GM23338 (cell line): ENCODE results near the gene RIC1. TPM values are rescaled to one million over a fixed set of nuclear protein-coding genes. Genes with fewer than 3 reads are reported as not detected.

Source experiments
- ATAC-seq: fragments of 200-7000 bp; cut with Tn5 transposase; 3 replicates; pipeline ENCODE4 v1.9.1; 2020
- DNase-seq: peaks from one replicate; pipeline ENCODE4 v3.0.0-alpha.2; 2015; ENCODE audit warnings: low spot score
- H2AFZ ChIP-seq: fragments of 200-600 bp; sonication (generic); 2 replicates; pipeline ENCODE4 v1.8.0; 2016; ENCODE audit warnings: antibody characterized with exemption, mild to moderate bottlenecking, moderate library complexity
- H3F3A ChIP-seq: fragments of 200-600 bp; sonication (generic); replicated peaks from 2 replicates; pipeline ENCODE4 v1.8.0; 2017; ENCODE audit warnings: antibody characterized with exemption, mixed run types, low read depth
- H3K27ac ChIP-seq: fragments of 200-600 bp; sonication (generic); 2 replicates; pipeline ENCODE4 v1.6.1; 2016; ENCODE audit warnings: low read depth
- H3K27me3 ChIP-seq: fragments of 200-600 bp; sonication (generic); 2 replicates; pipeline ENCODE4 v1.8.0; 2016; ENCODE audit warnings: mild to moderate bottlenecking, mixed run types, moderate library complexity; ENCODE audit not compliant: insufficient read depth
- H3K36me3 ChIP-seq: fragments of 200-600 bp; sonication (generic); 2 replicates; pipeline ENCODE4 v1.8.0; 2016; ENCODE audit warnings: mild to moderate bottlenecking; ENCODE audit not compliant: insufficient read depth
- H3K4me1 ChIP-seq: fragments of 200-600 bp; sonication (generic); 2 replicates; pipeline ENCODE4 v1.8.0; 2016; ENCODE audit warnings: mild to moderate bottlenecking, moderate library complexity; ENCODE audit not compliant: insufficient read depth
- H3K4me2 ChIP-seq: fragments of 200-600 bp; sonication (generic); 2 replicates; pipeline ENCODE4 v1.7.1; 2017; ENCODE audit warnings: mixed run types
- H3K4me3 ChIP-seq: fragments of 200-600 bp; sonication (generic); 2 replicates; pipeline ENCODE4 v1.6.1; 2016; ENCODE audit warnings: mixed run types
- H3K79me2 ChIP-seq: fragments of 200-600 bp; sonication (generic); replicated peaks from 2 replicates; pipeline ENCODE4 v1.8.0; 2017; ENCODE audit warnings: mild to moderate bottlenecking; ENCODE audit not compliant: insufficient read depth
- H3K9me2 ChIP-seq: fragments of 200-600 bp; sonication (generic); 2 replicates; pipeline ENCODE4 v1.8.0; 2017; ENCODE audit not compliant: insufficient read depth
- H4K20me1 ChIP-seq: fragments of 200-600 bp; sonication (generic); replicated peaks from 2 replicates; pipeline ENCODE4 v1.8.0; 2017; ENCODE audit warnings: mild to moderate bottlenecking; ENCODE audit not compliant: insufficient read depth
- H3K27ac Mint-ChIP-seq: 2 replicates; pipeline ENCODE4 v1.8.0; 2020; ENCODE audit warnings: inconsistent platforms, mild to moderate bottlenecking, moderate library complexity, mixed read lengths
- H3K27me3 Mint-ChIP-seq: 3 replicates; pipeline ENCODE4 v1.8.0; 2022; ENCODE audit warnings: low read depth, mild to moderate bottlenecking, moderate library complexity, mixed read lengths, inconsistent platforms; ENCODE audit not compliant: insufficient read depth, poor library complexity
- H3K36me3 Mint-ChIP-seq: 3 replicates; pipeline ENCODE4 v1.8.0; 2021; ENCODE audit warnings: low read depth, mild to moderate bottlenecking, inconsistent platforms, moderate library complexity, mixed read lengths
- H3K4me1 Mint-ChIP-seq: 3 replicates; pipeline ENCODE4 v1.8.0; 2020; ENCODE audit warnings: mild to moderate bottlenecking, inconsistent platforms, mixed read lengths
- H3K4me3 Mint-ChIP-seq: 3 replicates; pipeline ENCODE4 v1.8.0; 2021; ENCODE audit warnings: moderate library complexity, mild to moderate bottlenecking, inconsistent platforms, mixed read lengths
- H3K9me3 Mint-ChIP-seq: 3 replicates; pipeline ENCODE4 v1.8.0; 2020; ENCODE audit warnings: moderate library complexity, mild to moderate bottlenecking, inconsistent platforms, mixed read lengths
- CTCF ChIP-seq, 2 experiments: fragments of 200-600 bp in 1 of 2; sonication (generic) in 1 of 2; conservative IDR thresholded peaks; 2 replicates each; pipeline versions ENCODE4 v1.5.1 to v1.6.1; 2016 to 2017; ENCODE audit warnings: antibody characterized with exemption in 2 of 2, low read depth in 2 of 2, mild to moderate bottlenecking in 2 of 2, moderate library complexity in 1 of 2
- ETS1 ChIP-seq: IDR thresholded peaks from 2 replicates; pipeline ENCODE4 v1.6.1; 2016; ENCODE audit warnings: antibody characterized with exemption
- EZH2 ChIP-seq: fragments of 200-600 bp; sonication (generic); IDR thresholded peaks from one replicate; pipeline ENCODE4 v1.8.0; 2017; ENCODE audit warnings: antibody characterized with exemption, mild to moderate bottlenecking, low read depth; ENCODE audit not compliant: unreplicated experiment
- JUNB ChIP-seq: IDR thresholded peaks from one replicate; pipeline ENCODE4 v1.6.1; 2016; ENCODE audit warnings: antibody characterized with exemption; ENCODE audit not compliant: unreplicated experiment
- NANOG ChIP-seq: IDR thresholded peaks from 2 replicates; pipeline ENCODE4 v1.6.1; 2016; ENCODE audit warnings: antibody characterized with exemption, borderline replicate concordance
- REST ChIP-seq: IDR thresholded peaks from one replicate; pipeline ENCODE4 v1.6.1; 2018; ENCODE audit warnings: antibody characterized with exemption; ENCODE audit not compliant: unreplicated experiment
- STAT1 ChIP-seq: IDR thresholded peaks from one replicate; pipeline ENCODE4 v1.6.1; 2016; ENCODE audit warnings: antibody characterized with exemption; ENCODE audit not compliant: unreplicated experiment
- ZNF114 ChIP-seq: fragments of 250-450 bp; sonication (Bioruptor Pico); IDR thresholded peaks from 2 replicates; pipeline ENCODE4 v1.5.0; 2020; ENCODE audit warnings: mild to moderate bottlenecking, moderate library complexity
- ZNF331 ChIP-seq: fragments of 250-450 bp; sonication (Bioruptor Pico); IDR thresholded peaks from 2 replicates; pipeline ENCODE4 v1.5.0; 2020; ENCODE audit warnings: low read depth, mild to moderate bottlenecking, moderate library complexity
- polyA plus RNA-seq: library from polyadenylated mRNA; unstranded; fragments of >200 nt; fragmentation: Nextera tagmentation; extraction: Ambion mirVana; gene quantifications from 2 replicates; pipeline ENCODE4 v1.2.1, GENCODE V29; 2016
- total RNA-seq: library from RNA; depleted of rRNA; stranded (reverse); fragments of >200 nt; shearing (Covaris generic); gene quantifications from 2 replicates; pipeline ENCODE4 v1.2.3, GENCODE V29; 2014

Gene RIC1
- total and polyA plus RNA-seq, 2 experiments from 2014 or later = 7.8 to 34.9 TPM

GRCh38 chr9:5596173-5596572, 32.7 kb upstream of the RIC1 start (continued):
- no peak for TF ChIP-seq REST
- no peak for TF ChIP-seq JUNB
- TF ChIP-seq CTCF (conservative IDR thresholded peaks at IDR 0.05; ENCODE audit: low read depth in 2 of 2) = no peak
- TF ChIP-seq STAT1 = no peak
- no peak for TF ChIP-seq NANOG
- TF ChIP-seq ZNF331 = no peak

GRCh38 chr9:5608298-5609225, 20.3 kb upstream of the RIC1 start:
- Mint-ChIP-seq H3K4me3 (no peak overlapping the region), H3K36me3 (no peaks in the 10 kb centered on the region), H3K9me3 (peaks cover 3% of the 10 kb centered on the region; the same call in 2 of the 3 replicates), H3K27ac (no peak overlapping the region), H3K27me3 (no peaks in the 10 kb centered on the region), H3K4me1 (peaks cover 4% of the 10 kb centered on the region; the same call in 2 of the 3 replicates)
- Histone ChIP-seq H3K79me2 (no peaks in the 10 kb centered on the region), H3K4me2 (no peak overlapping the region), H3K27me3 (no peaks in the 10 kb centered on the region), H3K9me2 (no peaks in the 10 kb centered on the region), H4K20me1 (no peaks in the 10 kb centered on the region), H3K4me1 (peaks cover 5% of the 10 kb centered on the region; the same call in 1 of the 2 replicates), H3F3A (no peaks in the 10 kb centered on the region), H3K27ac (no peak overlapping the region), H2AFZ (no peak overlapping the region), H3K36me3 (no peaks in the 10 kb centered on the region), H3K4me3 (no peak overlapping the region)
- TF ChIP-seq ZNF114 (no peak), REST (no peak), EZH2 (no peak), JUNB (no peak), ETS1 (no peak)
- ATAC-seq (no peak; the same call in 2 of the 3 replicates), DNase-seq (no peak)
